Prostate gland (tissue), 2 donors: Measurements from ENCODE around the gene CLEC1A. TPM values are rescaled to one million over a fixed set of nuclear protein-coding genes. Genes with fewer than 3 reads are reported as not detected.

Source experiments
- DNase-seq: peaks from one replicate; pipeline ENCODE4 v3.0.0-alpha.2; 2019; ENCODE audit warnings: low spot score
- H3K27ac ChIP-seq, 2 donors: fragments of 200-600 bp; sonication (generic); 2 replicates each; pipeline ENCODE4 v1.5.1; 2017 to 2019
- H3K27me3 ChIP-seq: fragments of 200-600 bp; sonication (generic); replicated peaks from 2 replicates; pipeline ENCODE4 v1.5.1; 2019; ENCODE audit not compliant: insufficient read depth
- H3K36me3 ChIP-seq, 2 donors: fragments of 200-600 bp; sonication (generic); 1 replicate in 1 of 2; 2 replicates in 1 of 2; pipeline versions ENCODE4 v1.5.1 to v1.8.1; 2017 to 2019
- H3K4me1 ChIP-seq: fragments of 200-600 bp; sonication (generic); replicated peaks from 2 replicates; pipeline ENCODE4 v1.5.1; 2019
- H3K4me3 ChIP-seq, 2 donors: fragments of 200-600 bp; sonication (generic); 2 replicates each; pipeline ENCODE4 v1.5.1; 2017 to 2019
- H3K9me3 ChIP-seq: fragments of 200-600 bp; sonication (generic); 2 replicates; pipeline ENCODE4 v1.5.1; 2017
- CTCF ChIP-seq, 4 experiments: fragments of 200-600 bp in 2 of 4; fragments of 450-650 bp in 2 of 4; sonication (generic) in 2 of 4; IDR thresholded peaks; 1 replicate in 3 of 4; 2 replicates in 1 of 4; pipeline ENCODE4 v1.5.1; 2016 to 2019; ENCODE audit warnings: antibody characterized with exemption in 4 of 4, mild to moderate bottlenecking in 2 of 4, moderate library complexity in 2 of 4
- POLR2A ChIP-seq: fragments of 450-650 bp; IDR thresholded peaks from one replicate; pipeline ENCODE4 v1.6.1; 2016; ENCODE audit warnings: antibody characterized with exemption, mild to moderate bottlenecking
- POLR2AphosphoS5 ChIP-seq: sonication (generic); formaldehyde crosslinking; IDR thresholded peaks from one replicate; pipeline ENCODE4 v1.6.1; 2017; ENCODE audit warnings: antibody characterized with exemption
- whole genome bisulfite sequencing: methylation state at CpG from one replicate; pipeline ENCODE4 v1.1.5; 2018; 5-methylcytosine and 5-hydroxymethylcytosine counted together
- intact Hi-C: fragments of 100-400 bp; cut with DNase I; formaldehyde crosslinking; loops from one replicate; pipeline ENCODE4 v1.14.2; 2022
- total RNA-seq, 2 donors: library from RNA; depleted of rRNA; stranded (reverse); fragments of >200 nt; gene quantifications; one replicate each; pipeline ENCODE4 v1.1.0, GENCODE V29; 2016

CLEC1A gene
- total RNA-seq, 2 donors from 2014 or later = 1.5 to 3.5 TPM

- no peak for DNase-seq
- no peak for TF ChIP-seq CTCF (IDR thresholded peaks at IDR 0.05)
- TF ChIP-seq POLR2A = no peak
- no peak for TF ChIP-seq POLR2AphosphoS5
- Histone ChIP-seq H3K4me3 (no peak overlapping the region), H3K9me3 (no peaks in the 10 kb centered on the region), H3K27ac (no peak overlapping the region), H3K36me3 (no peaks in the 10 kb centered on the region), H3K4me1 (no peaks in the 10 kb centered on the region), H3K27me3 (no peaks in the 10 kb centered on the region)
- intact Hi-C loops = no loop called here
- 87% methylated on average over 3 of the region's 3 CpGs for WGBS
These were observed 2.8 kb downstream of the CLEC1A start for GRCh38 chr12:10095971-10096370.

GRCh38 chr12:10094646-10095395 is 4.0 kb downstream of the CLEC1A start:
- Histone ChIP-seq H3K27me3 (no peaks in the 10 kb centered on the region), H3K4me3 (no peak overlapping the region), H3K27ac (no peak overlapping the region), H3K36me3 (no peaks in the 10 kb centered on the region), H3K4me1 (no peaks in the 10 kb centered on the region), H3K9me3 (no peaks in the 10 kb centered on the region)
- intact Hi-C loops = no loop called here
- whole genome bisulfite sequencing = 56% methylated on average over 4 of the region's 4 CpGs
- DNase-seq = no peak
- no peak for TF ChIP-seq POLR2A
- no peak for TF ChIP-seq POLR2AphosphoS5
- no peak for TF ChIP-seq CTCF (IDR thresholded peaks at IDR 0.05)

- no peaks in the 10 kb centered on the region for H3K4me1 ChIP-seq
- H3K27ac ChIP-seq = no peak overlapping the region
- H3K36me3 ChIP-seq = no peaks in the 10 kb centered on the region
- no peak for TF ChIP-seq POLR2A
- H3K4me3 ChIP-seq = no peak overlapping the region
- intact Hi-C loops = no loop called here
- H3K27me3 ChIP-seq = no peaks in the 10 kb centered on the region
- DNase-seq = no peak
- 61% methylated on average over 8 of the region's 8 CpGs for WGBS
- H3K9me3 ChIP-seq = no peaks in the 10 kb centered on the region
These were observed 9.6 kb downstream of the CLEC1A start for GRCh38 chr12:10088955-10089900.

GRCh38 chr12:10088031-10088430 is 10.8 kb downstream of the CLEC1A start:
- Histone ChIP-seq H3K9me3 (no peaks in the 10 kb centered on the region), H3K27ac (no peak overlapping the region), H3K36me3 (no peaks in the 10 kb centered on the region), H3K4me3 (no peak overlapping the region), H3K4me1 (no peaks in the 10 kb centered on the region), H3K27me3 (no peaks in the 10 kb centered on the region)
- intact Hi-C loops = no loop called here
- DNase-seq = no peak
- TF ChIP-seq POLR2A (no peak), POLR2AphosphoS5 (no peak), CTCF (IDR thresholded peaks at IDR 0.05) (no peak)

GRCh38 chr12:10086387-10086786 is 12.4 kb downstream of the CLEC1A start:
- Histone ChIP-seq H3K36me3 (no peaks in the 10 kb centered on the region), H3K27ac (no peak overlapping the region), H3K27me3 (no peaks in the 10 kb centered on the region), H3K9me3 (no peaks in the 10 kb centered on the region), H3K4me1 (no peaks in the 10 kb centered on the region), H3K4me3 (no peak overlapping the region)
- TF ChIP-seq POLR2AphosphoS5 (no peak), CTCF (IDR thresholded peaks at IDR 0.05) (no peak), POLR2A (no peak)
- 65% methylated on average over 3 of the region's 3 CpGs for WGBS
- no peak for DNase-seq
- intact Hi-C loops = no loop called here
